HEK293T (cell line): ENCODE data around the gene ARHGEF39.

Experiments used
- ARNT ChIP-seq: fragments of 450-650 bp; IDR thresholded peaks from 2 replicates; pipeline ENCODE4 v1.6.1; 2017; ENCODE audit warnings: mild to moderate bottlenecking
- BHLHE40 ChIP-seq: fragments of 450-650 bp; IDR thresholded peaks from 2 replicates; pipeline ENCODE4 v1.6.1; 2016; ENCODE audit warnings: mild to moderate bottlenecking, moderate library complexity, borderline replicate concordance
- ELF4 ChIP-seq: fragments of 450-650 bp; IDR thresholded peaks from 2 replicates; pipeline ENCODE4 v1.6.1; 2017; ENCODE audit warnings: antibody characterized with exemption
- FOXK2 ChIP-seq: fragments of 450-650 bp; IDR thresholded peaks from 2 replicates; pipeline ENCODE4 v1.6.1; 2016; ENCODE audit warnings: mild to moderate bottlenecking
- FOXM1 ChIP-seq: fragments of 450-650 bp; IDR thresholded peaks from 2 replicates; pipeline ENCODE4 v1.6.1; 2017; ENCODE audit warnings: mild to moderate bottlenecking, borderline replicate concordance
- L3MBTL2 ChIP-seq: fragments of 450-650 bp; conservative IDR thresholded peaks from 2 replicates; pipeline ENCODE4 v1.6.1; 2016; ENCODE audit warnings: mild to moderate bottlenecking
- SP1 ChIP-seq: fragments of 450-650 bp; IDR thresholded peaks from 2 replicates; pipeline ENCODE4 v1.6.1; 2017
- TARDBP ChIP-seq: fragments of 450-650 bp; IDR thresholded peaks from 2 replicates; pipeline ENCODE4 v1.6.1; 2016
- ZNF384 ChIP-seq: fragments of 450-650 bp; IDR thresholded peaks from 2 replicates; pipeline ENCODE4 v1.6.1; 2016

DNA sequence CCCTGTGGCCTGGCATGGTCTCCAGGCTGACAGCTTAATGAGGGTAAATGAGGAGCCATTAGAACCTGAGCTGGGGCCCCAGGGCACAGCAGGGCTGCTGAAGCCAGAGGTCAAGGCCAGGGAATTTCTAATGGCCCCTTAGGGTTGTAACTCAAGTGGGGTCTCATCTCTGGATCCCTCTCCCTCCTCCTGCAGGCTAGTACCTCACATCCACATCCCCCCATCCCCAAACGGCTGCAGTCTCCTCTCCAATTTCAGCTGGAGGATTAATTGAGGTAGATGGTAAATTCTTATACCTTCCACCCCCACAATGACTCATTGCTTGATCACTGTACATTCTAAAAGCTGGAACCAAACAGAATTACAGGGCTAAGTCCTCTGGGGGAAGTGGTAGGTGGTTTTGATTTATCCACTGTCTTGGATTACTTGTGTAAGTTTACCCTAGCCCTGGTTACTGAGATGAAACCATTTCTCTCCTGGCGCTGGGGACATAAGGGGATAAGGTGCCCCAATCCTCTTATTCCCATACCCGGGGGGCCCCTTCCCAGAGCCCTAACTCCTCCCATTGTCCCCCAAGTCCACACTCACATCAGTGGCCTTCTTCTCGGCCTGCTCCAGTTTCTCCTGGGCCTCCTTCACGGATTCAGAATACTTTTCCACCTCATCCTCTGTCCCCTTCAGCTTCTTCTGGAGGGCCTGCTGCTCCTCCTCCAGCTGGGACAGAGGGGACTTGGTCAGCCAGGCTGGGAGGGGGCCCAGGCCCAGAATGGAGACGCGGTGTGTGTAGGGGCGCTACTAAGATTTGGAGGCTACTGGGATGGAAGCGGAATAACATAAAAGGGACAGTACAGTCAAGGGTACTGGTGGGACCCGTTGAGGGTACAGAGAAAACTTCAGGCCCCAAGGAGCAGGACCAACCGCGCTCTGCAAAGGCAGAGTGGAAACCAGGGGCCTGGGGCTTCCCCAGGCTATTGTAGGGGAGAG lies 23.9 kb upstream of the ARHGEF39 start:
- TF ChIP-seq ELF4 (no peak), ZNF384 (no peak), FOXM1 (no peak), BHLHE40 (no peak), TARDBP (no peak), ARNT (no peak), L3MBTL2 (no peak), SP1 (no peak), FOXK2 (no peak)
